D721Med (cell line): ENCODE data around the gene DEAF1.
"Not testable (repeated sequence)": the region's sequence is repeated elsewhere in the genome, so short reads cannot be mapped to it uniquely, and the experiment has no call there.

ENCODE experiments used
- DNase-seq: peaks from one replicate; pipeline ENCODE4 v3.0.0; 2011; ENCODE audit warnings: low spot score; ENCODE audit not compliant: insufficient read length
- FAIRE-seq: peaks from 2 replicates; lab custom pipeline; 2011; peaks lifted over from hg19 to GRCh38; lab: Jason Lieb, UNC
- CTCF ChIP-seq: IDR thresholded peaks from 2 replicates; pipeline ENCODE4 v1.5.1; 2012; ENCODE audit warnings: mild to moderate bottlenecking, control low read depth; ENCODE audit not compliant: insufficient read depth; ENCODE audit errors: missing control alignments

Gene DEAF1

GRCh38 chr11:694563-695287 is at the start of gene DEAF1:
Gene DEAF1, minus strand, starts transcription at chr11:695222. Its CDS starts 175 bp downstream, at chr11:695047.
- TF ChIP-seq CTCF = no peak
- DNase-seq = no peak
- FAIRE-seq = no peak

GRCh38 chr11:742571-743201 is 47.7 kb upstream of the DEAF1 start:
- no peak for TF ChIP-seq CTCF
- FAIRE-seq (no peak), DNase-seq (no peak)

- no peak for DNase-seq
- FAIRE-seq = no peak
- no peak for TF ChIP-seq CTCF
These were observed 47.1 kb upstream of the DEAF1 start for GRCh38 chr11:742156-742546.

GRCh38 chr11:737899-738298 is 42.9 kb upstream of the DEAF1 start:
- DNase-seq, FAIRE-seq: not testable (repeated sequence)

GRCh38 chr11:737366-737765 is 42.3 kb upstream of the DEAF1 start:
- no peak for FAIRE-seq
- no peak for DNase-seq
- no peak for TF ChIP-seq CTCF

- DNase-seq, FAIRE-seq: not testable (repeated sequence)
These were observed 39.5 kb upstream of the DEAF1 start for GRCh38 chr11:734541-734940.

- no peak for DNase-seq
- TF ChIP-seq CTCF = no peak
- FAIRE-seq = no peak
These were observed 38.0 kb upstream of the DEAF1 start for GRCh38 chr11:733072-733471.

GRCh38 chr11:729492-730074 is 34.6 kb upstream of the DEAF1 start:
- DNase-seq (no peak), FAIRE-seq (no peak)
- TF ChIP-seq CTCF = no peak
